Upper lobe of left lung (tissue), 4 donors: ENCODE measurements around the gene SERGEF.

ENCODE experiments used
- EP300 ChIP-seq, 4 donors: sonication (generic); formaldehyde crosslinking; IDR thresholded peaks; one replicate each; pipeline ENCODE4 v1.5.1; 2017; ENCODE audit warnings: antibody characterized with exemption in 4 of 4, control low read depth in 2 of 4
- POLR2A ChIP-seq, 4 donors: fragments of 450-650 bp; IDR thresholded peaks; one replicate each; pipeline ENCODE4 v1.5.1; 2016 to 2017; ENCODE audit warnings: antibody characterized with exemption in 4 of 4, mild to moderate bottlenecking in 2 of 4
- POLR2AphosphoS5 ChIP-seq, 2 donors: sonication (generic); formaldehyde crosslinking; IDR thresholded peaks; one replicate each; pipeline ENCODE4 v1.5.1; 2017; ENCODE audit warnings: antibody characterized with exemption in 2 of 2
- TF ChIP-seq, protein P1 (sequence below), 6 experiments: fragments of 450-650 bp in 4 of 6; fragments of 200-600 bp in 2 of 6; sonication (generic) in 2 of 6; IDR thresholded peaks; one replicate each; pipeline ENCODE4 v1.5.1; 2016 to 2019; ENCODE audit warnings: antibody characterized with exemption in 6 of 6

DNA sequence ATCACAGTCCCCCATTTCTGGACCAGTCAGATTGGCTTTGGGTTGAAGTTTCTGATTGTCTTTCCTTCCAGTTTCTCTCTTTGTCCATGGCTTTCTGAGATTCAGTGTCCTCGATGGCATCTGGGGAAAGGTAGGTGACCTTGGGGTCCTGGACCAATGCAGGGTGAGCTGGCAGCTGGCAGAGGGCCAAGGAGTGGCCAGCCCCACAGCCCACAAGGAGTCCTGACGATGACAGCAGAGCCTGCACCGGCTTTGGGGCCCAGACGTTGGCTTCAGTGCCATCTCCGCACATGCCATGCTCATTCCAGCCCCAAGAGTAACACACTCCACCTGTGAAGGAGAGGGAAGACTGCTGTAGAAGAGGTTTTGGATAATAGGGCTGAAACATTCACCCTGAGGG lies 224.8 kb downstream of the SERGEF start:
- no peak for TF ChIP-seq POLR2A (IDR thresholded peaks at IDR 0.05)
- TF ChIP-seq, protein P1, sequence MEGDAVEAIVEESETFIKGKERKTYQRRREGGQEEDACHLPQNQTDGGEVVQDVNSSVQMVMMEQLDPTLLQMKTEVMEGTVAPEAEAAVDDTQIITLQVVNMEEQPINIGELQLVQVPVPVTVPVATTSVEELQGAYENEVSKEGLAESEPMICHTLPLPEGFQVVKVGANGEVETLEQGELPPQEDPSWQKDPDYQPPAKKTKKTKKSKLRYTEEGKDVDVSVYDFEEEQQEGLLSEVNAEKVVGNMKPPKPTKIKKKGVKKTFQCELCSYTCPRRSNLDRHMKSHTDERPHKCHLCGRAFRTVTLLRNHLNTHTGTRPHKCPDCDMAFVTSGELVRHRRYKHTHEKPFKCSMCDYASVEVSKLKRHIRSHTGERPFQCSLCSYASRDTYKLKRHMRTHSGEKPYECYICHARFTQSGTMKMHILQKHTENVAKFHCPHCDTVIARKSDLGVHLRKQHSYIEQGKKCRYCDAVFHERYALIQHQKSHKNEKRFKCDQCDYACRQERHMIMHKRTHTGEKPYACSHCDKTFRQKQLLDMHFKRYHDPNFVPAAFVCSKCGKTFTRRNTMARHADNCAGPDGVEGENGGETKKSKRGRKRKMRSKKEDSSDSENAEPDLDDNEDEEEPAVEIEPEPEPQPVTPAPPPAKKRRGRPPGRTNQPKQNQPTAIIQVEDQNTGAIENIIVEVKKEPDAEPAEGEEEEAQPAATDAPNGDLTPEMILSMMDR (IDR thresholded peaks at IDR 0.05) = no peak
- no peak for TF ChIP-seq POLR2AphosphoS5 (IDR thresholded peaks at IDR 0.05)
- TF ChIP-seq EP300 (IDR thresholded peaks at IDR 0.05) = no peak
